Mucosa of stomach (tissue), 1 donor: Measurements from ENCODE around the gene CCL1.

Experiments
- H3K27me3 ChIP-seq: one replicate; pipeline ENCODE4 v1.7.0; 2013; ENCODE audit warnings: mild to moderate bottlenecking, low read length; ENCODE audit not compliant: control insufficient read depth, insufficient read depth
- H3K36me3 ChIP-seq: one replicate; pipeline ENCODE4 v1.7.0; 2013; ENCODE audit warnings: low read length; ENCODE audit not compliant: control insufficient read depth, insufficient read depth
- H3K4me1 ChIP-seq: one replicate; pipeline ENCODE4 v1.7.0; 2013; ENCODE audit warnings: mild to moderate bottlenecking, low read length; ENCODE audit not compliant: control insufficient read depth, insufficient read depth
- H3K4me3 ChIP-seq: one replicate; pipeline ENCODE4 v1.7.0; 2013; ENCODE audit warnings: low read length
- H3K9ac ChIP-seq: one replicate; pipeline ENCODE4 v1.7.0; 2013; ENCODE audit warnings: mild to moderate bottlenecking, low read length, moderate library complexity
- H3K9me3 ChIP-seq: one replicate; pipeline ENCODE4 v1.7.0; 2013; ENCODE audit warnings: mild to moderate bottlenecking, low read length, moderate library complexity; ENCODE audit not compliant: control insufficient read depth
- donor health status: Pancreatic carcinoma.

Gene CCL1

DNA sequence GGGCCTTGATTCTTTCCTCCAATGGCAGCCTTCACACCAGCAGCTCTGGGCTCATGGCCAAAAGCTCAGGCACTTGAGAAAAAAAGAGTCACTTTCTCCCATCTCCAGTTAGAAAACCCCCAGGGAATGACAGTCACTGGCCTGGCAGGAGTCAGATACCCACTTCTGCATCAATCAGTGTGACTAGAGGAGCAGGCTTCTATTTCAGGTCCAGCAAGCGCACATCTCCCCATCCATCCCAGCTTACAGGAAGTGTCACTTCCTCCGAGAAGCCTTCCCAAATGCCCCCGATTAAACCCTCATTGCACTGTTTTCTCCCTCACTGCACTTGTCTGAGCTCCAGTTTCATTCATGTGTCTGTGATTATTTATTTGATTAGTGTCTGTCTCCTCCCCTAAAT, 30.4 kb upstream of the CCL1 start:
- H3K9me3 ChIP-seq: no peaks in the 10 kb centered on the region
- H3K27me3 ChIP-seq: no peaks in the 10 kb centered on the region
- H3K4me1 ChIP-seq: no peaks in the 10 kb centered on the region
- H3K36me3 ChIP-seq: no peaks in the 10 kb centered on the region
- H3K4me3 ChIP-seq: no peak overlapping the region
- no peak overlapping the region for H3K9ac ChIP-seq

DNA sequence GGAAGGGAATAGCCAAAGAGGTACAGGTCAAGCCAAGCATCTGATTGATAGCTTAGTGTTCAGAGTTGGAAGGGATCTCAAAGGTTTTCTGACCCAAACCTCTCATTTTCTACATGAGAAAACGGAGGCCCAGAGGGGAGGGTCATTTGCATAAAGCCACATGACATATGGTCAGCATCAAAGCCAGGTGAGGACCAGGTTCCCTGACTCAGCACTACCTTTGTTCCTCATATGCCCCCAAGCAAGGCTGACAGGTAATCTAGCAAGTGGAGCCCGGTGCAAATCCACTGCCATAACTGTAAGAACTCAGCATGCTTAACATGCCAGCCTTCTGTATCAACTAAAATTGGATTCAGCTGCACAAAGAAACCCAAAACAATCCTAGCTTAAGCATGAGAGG, 28.2 kb upstream of the CCL1 start:
- Histone ChIP-seq H3K27me3 (no peaks in the 10 kb centered on the region), H3K36me3 (no peaks in the 10 kb centered on the region)

GRCh38 chr17:34390649-34391048, 27.6 kb upstream of the CCL1 start:
- Histone ChIP-seq H3K4me1 (no peaks in the 10 kb centered on the region), H3K27me3 (no peaks in the 10 kb centered on the region), H3K9me3 (no peaks in the 10 kb centered on the region), H3K4me3 (no peak overlapping the region), H3K9ac (no peak overlapping the region), H3K36me3 (no peaks in the 10 kb centered on the region)

More for the DNA sequence above, 28.2 kb upstream of the CCL1 start:
- Histone ChIP-seq H3K4me3 (no peak overlapping the region), H3K4me1 (no peaks in the 10 kb centered on the region), H3K9me3 (no peaks in the 10 kb centered on the region), H3K9ac (no peak overlapping the region)

- no peaks in the 10 kb centered on the region for H3K4me1 ChIP-seq
- H3K4me3 ChIP-seq: no peak overlapping the region
- H3K9me3 ChIP-seq: no peaks in the 10 kb centered on the region
- H3K27me3 ChIP-seq: no peaks in the 10 kb centered on the region
- H3K36me3 ChIP-seq: no peaks in the 10 kb centered on the region
- no peak overlapping the region for H3K9ac ChIP-seq
Observed at GRCh38 chr17:34389126-34389750, 26.2 kb upstream of the CCL1 start.

DNA sequence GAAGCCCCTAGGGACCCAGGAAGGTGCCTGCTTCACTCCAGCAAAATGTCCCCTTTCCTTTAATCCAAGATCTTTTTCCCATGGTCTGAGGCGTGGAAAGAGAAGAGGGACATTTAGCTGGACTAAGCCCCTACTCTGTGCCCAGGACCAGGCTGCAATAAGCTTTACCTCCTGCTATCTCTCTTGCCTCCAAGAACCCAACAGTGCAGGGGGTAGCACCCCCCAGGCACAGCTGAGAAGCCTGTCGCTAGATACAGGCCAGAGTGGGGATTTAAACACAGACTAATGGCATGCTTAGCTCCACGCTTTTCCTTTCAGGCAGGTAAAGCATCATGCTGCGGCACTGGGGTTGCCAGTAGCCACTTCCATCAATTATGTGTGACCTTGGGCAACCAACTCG, 24.5 kb upstream of the CCL1 start:
- no peaks in the 10 kb centered on the region for H3K27me3 ChIP-seq
- H3K9ac ChIP-seq: no peak overlapping the region
- no peaks in the 10 kb centered on the region for H3K4me1 ChIP-seq
- no peaks in the 10 kb centered on the region for H3K9me3 ChIP-seq
- H3K4me3 ChIP-seq: no peak overlapping the region
- H3K36me3 ChIP-seq: no peaks in the 10 kb centered on the region

DNA sequence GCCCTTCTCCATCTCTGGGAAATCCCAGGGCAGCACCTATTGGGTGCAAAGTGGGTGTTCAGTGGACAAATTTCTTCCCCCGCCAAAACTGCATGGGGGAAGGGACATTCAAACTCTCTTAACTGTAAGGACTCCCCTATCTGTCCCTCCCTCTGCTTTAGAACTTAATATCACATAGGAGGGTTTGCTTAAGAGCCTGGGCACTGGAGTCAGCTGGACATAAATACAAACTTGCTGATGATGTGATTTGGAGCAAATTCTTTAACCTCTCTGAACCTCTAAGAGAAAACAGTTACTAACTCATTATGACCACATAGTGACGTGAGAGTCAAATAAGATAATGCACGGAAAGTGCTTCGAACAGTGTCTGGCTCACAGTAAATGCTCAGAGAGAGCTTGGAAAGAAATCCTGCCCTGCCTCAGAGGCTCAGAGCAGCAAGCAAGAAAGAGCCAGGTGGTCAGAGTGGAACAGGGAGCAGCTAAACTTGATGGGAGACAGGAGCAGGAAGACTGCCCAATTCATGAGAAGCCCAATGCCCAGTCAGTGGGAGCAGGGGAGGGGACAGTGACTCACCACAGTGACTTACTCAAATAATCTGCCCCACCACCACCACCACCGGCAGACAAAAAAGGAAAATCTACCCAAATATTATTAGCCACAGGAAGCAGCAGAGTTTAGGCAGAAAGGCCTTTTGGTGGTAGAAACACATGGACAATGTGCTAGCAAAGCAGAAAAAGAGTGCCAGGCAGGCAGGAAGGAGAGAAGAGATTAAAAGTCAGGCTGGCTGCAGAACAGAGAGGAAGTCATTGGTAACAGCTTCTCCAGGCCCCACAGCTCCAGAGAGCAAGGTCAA, 23.9 kb upstream of the CCL1 start:
- Histone ChIP-seq H3K9ac (no peak overlapping the region), H3K27me3 (no peaks in the 10 kb centered on the region), H3K4me3 (no peak overlapping the region), H3K36me3 (no peaks in the 10 kb centered on the region), H3K9me3 (no peaks in the 10 kb centered on the region), H3K4me1 (no peaks in the 10 kb centered on the region)

DNA sequence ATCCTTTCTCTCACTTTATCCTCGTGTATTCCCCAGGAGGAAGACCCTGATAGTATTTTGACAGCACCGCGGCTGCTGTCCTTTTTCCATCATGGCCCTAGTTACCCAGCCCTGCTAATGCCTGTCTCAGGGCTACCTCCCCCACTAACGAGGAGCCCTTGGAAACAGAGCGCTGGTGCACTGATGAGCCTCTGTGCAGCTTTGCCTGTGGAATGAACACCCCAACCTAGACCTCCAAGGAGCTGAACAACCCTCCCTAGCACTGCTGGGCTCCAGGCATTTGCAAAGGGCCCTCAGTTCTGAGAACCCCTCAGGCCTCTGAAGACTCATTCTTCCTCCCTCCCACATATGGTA, 23.3 kb upstream of the CCL1 start:
- Histone ChIP-seq H3K4me3 (no peak overlapping the region), H3K9ac (no peak overlapping the region), H3K9me3 (no peaks in the 10 kb centered on the region), H3K36me3 (no peaks in the 10 kb centered on the region), H3K4me1 (no peaks in the 10 kb centered on the region), H3K27me3 (no peaks in the 10 kb centered on the region)

DNA sequence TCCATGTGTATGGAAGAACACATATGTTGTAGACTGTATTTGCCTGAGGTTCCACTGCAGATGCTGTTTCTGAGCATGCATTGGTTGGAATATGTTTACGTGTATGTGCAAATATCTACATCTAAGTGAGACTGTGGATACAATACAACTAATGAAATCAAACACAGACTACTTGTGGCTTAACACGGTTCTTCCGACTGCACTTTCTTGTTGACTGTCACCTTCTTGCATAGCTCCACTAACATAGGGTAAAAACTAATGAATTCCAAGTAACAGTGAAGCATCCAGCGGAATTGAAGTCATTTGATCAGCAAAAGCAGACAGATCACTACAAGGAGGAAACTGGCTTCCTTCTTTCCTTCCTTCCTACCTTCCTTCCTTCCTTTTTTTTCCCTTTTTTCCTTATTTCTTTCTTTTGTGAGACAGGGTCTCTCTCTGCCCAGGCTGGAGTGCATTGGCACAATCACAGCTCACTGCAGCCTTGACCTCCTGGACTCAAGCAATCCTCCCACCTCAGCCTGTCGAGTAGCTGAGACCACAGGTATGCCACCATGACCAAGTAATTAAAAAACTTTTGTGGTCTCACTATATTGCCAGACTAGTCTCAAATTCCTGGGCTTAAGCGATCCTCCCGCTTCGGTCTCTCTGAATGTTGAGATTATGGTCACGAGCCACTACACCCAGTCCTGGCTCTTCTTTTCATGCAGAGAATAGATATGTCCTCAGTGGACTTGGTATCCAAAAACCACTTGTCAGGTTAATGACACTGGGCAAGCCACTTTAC, 22.0 kb upstream of the CCL1 start:
- Histone ChIP-seq H3K4me1 (no peaks in the 10 kb centered on the region), H3K36me3 (no peaks in the 10 kb centered on the region), H3K4me3 (no peak overlapping the region), H3K27me3 (no peaks in the 10 kb centered on the region), H3K9ac (no peak overlapping the region), H3K9me3 (no peaks in the 10 kb centered on the region)

DNA sequence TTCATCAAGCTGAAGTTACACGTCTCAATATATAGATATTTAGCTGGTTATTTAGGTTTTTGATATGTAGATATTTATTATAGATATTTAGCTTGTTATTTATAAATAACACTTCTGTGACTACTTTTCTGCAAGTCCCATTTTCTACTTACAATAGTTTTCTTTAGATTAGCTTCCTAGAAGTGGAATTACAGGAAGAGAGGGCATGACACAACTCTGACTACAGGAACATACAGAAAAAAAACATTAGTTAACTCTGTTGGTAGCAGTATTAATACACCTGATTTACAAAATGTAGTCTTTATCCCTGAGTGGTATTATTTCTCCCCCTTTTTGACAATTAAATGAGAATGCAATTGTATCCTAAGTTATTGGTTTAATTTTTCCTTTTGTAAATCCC, 21.2 kb upstream of the CCL1 start:
- Histone ChIP-seq H3K4me1 (no peaks in the 10 kb centered on the region), H3K36me3 (no peaks in the 10 kb centered on the region), H3K9me3 (no peaks in the 10 kb centered on the region), H3K27me3 (no peaks in the 10 kb centered on the region), H3K9ac (no peak overlapping the region), H3K4me3 (no peak overlapping the region)

DNA sequence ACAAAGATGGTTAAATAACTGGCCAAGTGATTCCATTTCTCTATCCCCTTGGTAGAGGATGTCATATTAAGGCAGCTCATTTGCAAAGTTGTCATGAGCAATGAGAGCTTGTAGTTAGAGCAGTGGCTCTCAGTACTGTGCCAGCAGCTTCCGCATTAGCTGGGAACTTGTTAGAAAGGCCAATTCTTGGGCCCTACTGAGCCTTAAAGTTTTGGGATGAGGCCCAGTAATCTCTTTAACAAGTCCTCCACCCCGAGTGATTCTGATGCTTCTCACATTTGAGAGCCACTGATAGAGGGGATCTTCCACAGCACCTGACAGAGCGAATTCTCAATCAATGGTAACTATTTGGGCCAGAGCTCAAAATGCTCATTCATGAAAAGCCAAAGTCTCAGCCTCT, 20.2 kb upstream of the CCL1 start:
- Histone ChIP-seq H3K9me3 (no peaks in the 10 kb centered on the region), H3K27me3 (no peaks in the 10 kb centered on the region), H3K36me3 (no peaks in the 10 kb centered on the region), H3K4me3 (no peak overlapping the region), H3K9ac (no peak overlapping the region), H3K4me1 (no peaks in the 10 kb centered on the region)

- Histone ChIP-seq H3K4me3 (no peak overlapping the region), H3K27me3 (no peaks in the 10 kb centered on the region), H3K9ac (no peak overlapping the region), H3K4me1 (no peaks in the 10 kb centered on the region), H3K36me3 (no peaks in the 10 kb centered on the region), H3K9me3 (no peaks in the 10 kb centered on the region)
Observed at GRCh38 chr17:34382621-34383124, 19.6 kb upstream of the CCL1 start.

GRCh38 chr17:34379868-34380267, 16.8 kb upstream of the CCL1 start:
- H3K27me3 ChIP-seq: no peaks in the 10 kb centered on the region
- no peak overlapping the region for H3K4me3 ChIP-seq
- no peak overlapping the region for H3K9ac ChIP-seq
- H3K36me3 ChIP-seq: no peaks in the 10 kb centered on the region
- no peaks in the 10 kb centered on the region for H3K4me1 ChIP-seq
- H3K9me3 ChIP-seq: no peaks in the 10 kb centered on the region
